ENCODE data around the gene CD3E.

- TF ChIP-seq CTCF (conservative IDR thresholded peaks at IDR 0.05; ENCODE audit: low read length) (no peak), EZH2phosphoT487 (IDR thresholded peaks at IDR 0.05; ENCODE audit: borderline replicate concordance) (no peak)
Measured at GRCh38 chr11:118343981-118344515, 39.5 kb downstream of the CD3E start, which contains the start of gene CD3G.

Data from Loucy (cell line).